GM12878 (cell line): ENCODE results near the gene MDGA2. TPM values are rescaled to one million over a fixed set of nuclear protein-coding genes. Genes with fewer than 3 reads are reported as not detected.

Source experiments
- ATAC-seq: fragments of 200-7000 bp; cut with Tn5 transposase; 3 replicates; pipeline ENCODE4 v1.9.1; 2020; ENCODE audit warnings: mild to moderate bottlenecking, moderate library complexity
- BruUV-seq: library from RNA; stranded (reverse); fragments of 400-500 nt; replicated peaks from 2 replicates; lab custom pipeline; 2021; lab: Mats Ljungman, UMichigan
- CTCF ChIA-PET: fragments of 300-600 bp; sonication (Branson Sonifier 250); formaldehyde crosslinking; extraction: SDS; loops from one replicate; lab custom pipeline; 2021; ENCODE audit warnings: inconsistent platforms; lab: Yijun Ruan, JAX
- POLR2A ChIA-PET: fragments of 350-600 bp; formaldehyde crosslinking; extraction: SDS; loops from one replicate; lab custom pipeline; 2021; ENCODE audit warnings: inconsistent platforms; lab: Charles Lee
- RAD21 ChIA-PET: fragments of 300-600 bp; sonication (Branson Sonifier 250); formaldehyde crosslinking; loops from one replicate; lab custom pipeline; 2023; ENCODE audit warnings: antibody characterized with exemption; ENCODE audit not compliant: unreplicated experiment; lab: Charles Lee
- SMC1A ChIA-PET: fragments of 300-600 bp; sonication (Branson Sonifier 250); formaldehyde crosslinking; loops from one replicate; lab custom pipeline; 2023; ENCODE audit not compliant: unreplicated experiment, uncharacterized antibody; lab: Charles Lee
- DNase-seq: peaks from one replicate; pipeline ENCODE4 v3.0.0-alpha.2; 2011; ENCODE audit warnings: low read depth, low spot score
- FAIRE-seq: peaks from 3 replicates; lab custom pipeline; 2011; peaks lifted over from hg19 to GRCh38; lab: Jason Lieb, UNC
- H2AFZ ChIP-seq: 2 replicates; pipeline ENCODE4 v1.6.0; 2011; ENCODE audit warnings: low read depth, low read length, control low read depth; ENCODE audit not compliant: control insufficient read depth
- H3K27ac ChIP-seq: 2 replicates; pipeline ENCODE4 v1.5.1; 2011; ENCODE audit warnings: control low read depth; ENCODE audit not compliant: control insufficient read depth, insufficient read depth
- H3K27me3 ChIP-seq, 2 experiments: replicated peaks in 1 of 2; 2 replicates each; pipeline versions ENCODE4 v1.6.0 to v1.6.1; 2011; ENCODE audit warnings: low read length in 1 of 2; ENCODE audit not compliant: control insufficient read depth in 2 of 2, insufficient read depth in 2 of 2
- H3K36me3 ChIP-seq, 2 experiments: 2 replicates each; pipeline ENCODE4 v1.5.1; 2011; ENCODE audit warnings: low read length in 1 of 2; ENCODE audit not compliant: control insufficient read depth in 2 of 2, insufficient read depth in 2 of 2
- H3K4me1 ChIP-seq: 2 replicates; pipeline ENCODE4 v1.6.1; 2011; ENCODE audit warnings: mild to moderate bottlenecking, low read length, moderate library complexity, mixed read lengths; ENCODE audit not compliant: control insufficient read depth, insufficient read depth
- H3K4me2 ChIP-seq: 2 replicates; pipeline ENCODE4 v1.6.0; 2011; ENCODE audit warnings: control low read depth; ENCODE audit not compliant: control insufficient read depth, insufficient read depth
- H3K4me3 ChIP-seq: fragments of 200-600 bp; sonication (generic); 2 replicates; pipeline ENCODE4 v1.5.1; 2016
- H3K79me2 ChIP-seq: 2 replicates; pipeline ENCODE4 v1.6.0; 2011; ENCODE audit warnings: low read length; ENCODE audit not compliant: control insufficient read depth, insufficient read depth
- H3K9ac ChIP-seq: 2 replicates; pipeline ENCODE4 v1.8.0; 2011; ENCODE audit warnings: low read length, control low read depth, mixed read lengths; ENCODE audit not compliant: control insufficient read depth, insufficient read depth
- H3K9me3 ChIP-seq: replicated peaks from 3 replicates; pipeline ENCODE4 v1.5.1; 2011; ENCODE audit warnings: mild to moderate bottlenecking, low read length; ENCODE audit not compliant: control insufficient read depth, insufficient read depth
- H4K20me1 ChIP-seq: 2 replicates; pipeline ENCODE4 v1.6.0; 2011; ENCODE audit not compliant: control insufficient read depth, insufficient read depth
- BCL11A ChIP-seq: IDR thresholded peaks from 2 replicates; pipeline ENCODE4 v1.6.1; 2011; ENCODE audit warnings: low read depth, low read length
- HDAC6 ChIP-seq: fragments of 200-600 bp; sonication (generic); IDR thresholded peaks from one replicate; pipeline ENCODE4 v1.8.0; 2017; ENCODE audit warnings: antibody characterized with exemption; ENCODE audit not compliant: unreplicated experiment
- KDM1A ChIP-seq: fragments of 200-600 bp; sonication (generic); IDR thresholded peaks from 2 replicates; pipeline ENCODE4 v1.6.1; 2016; ENCODE audit warnings: borderline replicate concordance
- TARDBP ChIP-seq: IDR thresholded peaks from 2 replicates; pipeline ENCODE4 v1.6.1; 2016; ENCODE audit warnings: borderline replicate concordance
- WRNIP1 ChIP-seq: IDR thresholded peaks from 2 replicates; pipeline ENCODE4 v1.6.1; 2011; ENCODE audit warnings: low read depth, low read length, improper control_type of control experiment, borderline replicate concordance
- ZNF217 ChIP-seq: fragments of 450-650 bp; IDR thresholded peaks from 2 replicates; pipeline ENCODE4 v1.6.1; 2017; ENCODE audit warnings: antibody characterized with exemption, mild to moderate bottlenecking
- WGBS: methylation state at CpG from one replicate; pipeline ENCODE4 v1.1.6; 2016; ENCODE audit warnings: low lambda C conversion rate; ENCODE audit not compliant: insufficient replicate concordance, insufficient coverage; ENCODE audit errors: missing lambda C conversion rate; 5-methylcytosine and 5-hydroxymethylcytosine counted together
- in situ Hi-C: fragments of 300-500 bp; cut with MboI; formaldehyde crosslinking; loops from 9 replicates; pipeline ENCODE4 v1.14.3; 2018; ENCODE audit warnings: mixed read lengths
- intact Hi-C: fragments of 100-400 bp; cut with micrococcal nuclease; formaldehyde crosslinking; loops from one replicate; pipeline ENCODE4 v1.14.2; 2022; ENCODE audit not compliant: unreplicated experiment
- polyA plus RNA-seq, 11 experiments: library from polyadenylated mRNA; depleted of rRNA in 4 of 11; unstranded in 6 of 11; stranded (reverse) in 5 of 11; fragments of >200 nt; fragmentation: Nextera tagmentation in 4 of 11; fragmentation: Illumina TruSeq in 1 of 11; extraction: Ambion mirVana in 4 of 11; extraction: Trizol in 1 of 11; gene quantifications; 1 replicate in 1 of 11; 2 replicates in 10 of 11; pipeline versions ENCODE4 v1.2.1 to v1.2.3, GENCODE V29; 2011 to 2016; ENCODE audit warnings: inconsistent platforms in 2 of 11, missing spikeins in 2 of 11, low read depth in 1 of 11
- total RNA-seq, 4 experiments: library from RNA; depleted of rRNA in 3 of 4; stranded (reverse); fragments of >200 nt in 3 of 4; fragmentation: Illumina TruSeq in 1 of 4; extraction: Trizol in 1 of 4; gene quantifications; 2 replicates each; pipeline versions ENCODE4 v1.2.1 to v1.2.3, GENCODE V29; 2013 to 2021
- TF ChIP-seq, protein P1 (sequence below): fragments of 450-650 bp; IDR thresholded peaks from 2 replicates; pipeline ENCODE4 v1.6.1; 2017; ENCODE audit warnings: mild to moderate bottlenecking, moderate library complexity
- TF ChIP-seq, protein P2 (sequence below): fragments of 450-650 bp; IDR thresholded peaks from 2 replicates; pipeline ENCODE4 v1.6.1; 2018; ENCODE audit warnings: mild to moderate bottlenecking, low read depth, moderate library complexity; ENCODE audit not compliant: partially characterized antibody
- TF ChIP-seq, protein P3 (sequence below): fragments of 450-650 bp; formaldehyde crosslinking; IDR thresholded peaks from 2 replicates; pipeline ENCODE4 v1.5.0; 2022; ENCODE audit warnings: mild to moderate bottlenecking, missing genetic modification characterization
- TF ChIP-seq, protein P4 (sequence below): fragments of 450-650 bp; IDR thresholded peaks from 2 replicates; pipeline ENCODE4 v1.6.1; 2017; ENCODE audit warnings: mild to moderate bottlenecking

Gene MDGA2
- total and polyA plus RNA-seq, 10 of the 15 experiments (the other 5 are each of a cell fraction or from before 2014, with no cell fraction given) = not detected

DNA sequence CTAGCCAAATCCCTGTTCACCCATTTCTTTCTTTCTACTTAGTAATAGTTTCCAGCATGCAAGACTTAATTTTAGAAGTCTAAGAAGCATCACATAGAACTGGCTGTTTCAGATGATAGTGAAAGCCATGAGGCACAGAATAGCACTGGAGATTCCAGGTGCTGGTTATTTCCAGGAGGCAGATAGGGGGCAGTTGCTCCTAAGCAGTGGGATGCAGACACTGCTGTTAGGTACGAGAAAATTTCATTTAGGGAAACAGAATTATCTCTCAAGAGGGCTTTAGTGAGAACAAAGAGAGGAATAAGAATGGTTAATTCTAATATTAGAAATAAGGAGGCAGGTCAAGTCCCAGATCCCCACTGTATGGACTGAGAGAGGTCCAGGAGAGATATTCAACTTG lies 3.6 kb upstream of the MDGA2 start:
- intact Hi-C loops (no loop called here), in situ Hi-C loops (no loop called here)
- no peaks in the 10 kb centered on the region for H3K4me1 ChIP-seq
- TF ChIP-seq TARDBP = no peak
- TF ChIP-seq, protein P1, sequence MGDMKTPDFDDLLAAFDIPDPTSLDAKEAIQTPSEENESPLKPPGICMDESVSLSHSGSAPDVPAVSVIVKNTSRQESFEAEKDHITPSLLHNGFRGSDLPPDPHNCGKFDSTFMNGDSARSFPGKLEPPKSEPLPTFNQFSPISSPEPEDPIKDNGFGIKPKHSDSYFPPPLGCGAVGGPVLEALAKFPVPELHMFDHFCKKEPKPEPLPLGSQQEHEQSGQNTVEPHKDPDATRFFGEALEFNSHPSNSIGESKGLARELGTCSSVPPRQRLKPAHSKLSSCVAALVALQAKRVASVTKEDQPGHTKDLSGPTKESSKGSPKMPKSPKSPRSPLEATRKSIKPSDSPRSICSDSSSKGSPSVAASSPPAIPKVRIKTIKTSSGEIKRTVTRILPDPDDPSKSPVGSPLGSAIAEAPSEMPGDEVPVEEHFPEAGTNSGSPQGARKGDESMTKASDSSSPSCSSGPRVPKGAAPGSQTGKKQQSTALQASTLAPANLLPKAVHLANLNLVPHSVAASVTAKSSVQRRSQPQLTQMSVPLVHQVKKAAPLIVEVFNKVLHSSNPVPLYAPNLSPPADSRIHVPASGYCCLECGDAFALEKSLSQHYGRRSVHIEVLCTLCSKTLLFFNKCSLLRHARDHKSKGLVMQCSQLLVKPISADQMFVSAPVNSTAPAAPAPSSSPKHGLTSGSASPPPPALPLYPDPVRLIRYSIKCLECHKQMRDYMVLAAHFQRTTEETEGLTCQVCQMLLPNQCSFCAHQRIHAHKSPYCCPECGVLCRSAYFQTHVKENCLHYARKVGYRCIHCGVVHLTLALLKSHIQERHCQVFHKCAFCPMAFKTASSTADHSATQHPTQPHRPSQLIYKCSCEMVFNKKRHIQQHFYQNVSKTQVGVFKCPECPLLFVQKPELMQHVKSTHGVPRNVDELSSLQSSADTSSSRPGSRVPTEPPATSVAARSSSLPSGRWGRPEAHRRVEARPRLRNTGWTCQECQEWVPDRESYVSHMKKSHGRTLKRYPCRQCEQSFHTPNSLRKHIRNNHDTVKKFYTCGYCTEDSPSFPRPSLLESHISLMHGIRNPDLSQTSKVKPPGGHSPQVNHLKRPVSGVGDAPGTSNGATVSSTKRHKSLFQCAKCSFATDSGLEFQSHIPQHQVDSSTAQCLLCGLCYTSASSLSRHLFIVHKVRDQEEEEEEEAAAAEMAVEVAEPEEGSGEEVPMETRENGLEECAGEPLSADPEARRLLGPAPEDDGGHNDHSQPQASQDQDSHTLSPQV = no peak
- TF ChIP-seq, protein P2, sequence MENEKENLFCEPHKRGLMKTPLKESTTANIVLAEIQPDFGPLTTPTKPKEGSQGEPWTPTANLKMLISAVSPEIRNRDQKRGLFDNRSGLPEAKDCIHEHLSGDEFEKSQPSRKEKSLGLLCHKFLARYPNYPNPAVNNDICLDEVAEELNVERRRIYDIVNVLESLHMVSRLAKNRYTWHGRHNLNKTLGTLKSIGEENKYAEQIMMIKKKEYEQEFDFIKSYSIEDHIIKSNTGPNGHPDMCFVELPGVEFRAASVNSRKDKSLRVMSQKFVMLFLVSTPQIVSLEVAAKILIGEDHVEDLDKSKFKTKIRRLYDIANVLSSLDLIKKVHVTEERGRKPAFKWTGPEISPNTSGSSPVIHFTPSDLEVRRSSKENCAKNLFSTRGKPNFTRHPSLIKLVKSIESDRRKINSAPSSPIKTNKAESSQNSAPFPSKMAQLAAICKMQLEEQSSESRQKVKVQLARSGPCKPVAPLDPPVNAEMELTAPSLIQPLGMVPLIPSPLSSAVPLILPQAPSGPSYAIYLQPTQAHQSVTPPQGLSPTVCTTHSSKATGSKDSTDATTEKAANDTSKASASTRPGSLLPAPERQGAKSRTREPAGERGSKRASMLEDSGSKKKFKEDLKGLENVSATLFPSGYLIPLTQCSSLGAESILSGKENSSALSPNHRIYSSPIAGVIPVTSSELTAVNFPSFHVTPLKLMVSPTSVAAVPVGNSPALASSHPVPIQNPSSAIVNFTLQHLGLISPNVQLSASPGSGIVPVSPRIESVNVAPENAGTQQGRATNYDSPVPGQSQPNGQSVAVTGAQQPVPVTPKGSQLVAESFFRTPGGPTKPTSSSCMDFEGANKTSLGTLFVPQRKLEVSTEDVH = no peak
- no peak for TF ChIP-seq HDAC6
- no peak for TF ChIP-seq BCL11A
- TF ChIP-seq ZNF217 = no peak
- TF ChIP-seq, protein P3, sequence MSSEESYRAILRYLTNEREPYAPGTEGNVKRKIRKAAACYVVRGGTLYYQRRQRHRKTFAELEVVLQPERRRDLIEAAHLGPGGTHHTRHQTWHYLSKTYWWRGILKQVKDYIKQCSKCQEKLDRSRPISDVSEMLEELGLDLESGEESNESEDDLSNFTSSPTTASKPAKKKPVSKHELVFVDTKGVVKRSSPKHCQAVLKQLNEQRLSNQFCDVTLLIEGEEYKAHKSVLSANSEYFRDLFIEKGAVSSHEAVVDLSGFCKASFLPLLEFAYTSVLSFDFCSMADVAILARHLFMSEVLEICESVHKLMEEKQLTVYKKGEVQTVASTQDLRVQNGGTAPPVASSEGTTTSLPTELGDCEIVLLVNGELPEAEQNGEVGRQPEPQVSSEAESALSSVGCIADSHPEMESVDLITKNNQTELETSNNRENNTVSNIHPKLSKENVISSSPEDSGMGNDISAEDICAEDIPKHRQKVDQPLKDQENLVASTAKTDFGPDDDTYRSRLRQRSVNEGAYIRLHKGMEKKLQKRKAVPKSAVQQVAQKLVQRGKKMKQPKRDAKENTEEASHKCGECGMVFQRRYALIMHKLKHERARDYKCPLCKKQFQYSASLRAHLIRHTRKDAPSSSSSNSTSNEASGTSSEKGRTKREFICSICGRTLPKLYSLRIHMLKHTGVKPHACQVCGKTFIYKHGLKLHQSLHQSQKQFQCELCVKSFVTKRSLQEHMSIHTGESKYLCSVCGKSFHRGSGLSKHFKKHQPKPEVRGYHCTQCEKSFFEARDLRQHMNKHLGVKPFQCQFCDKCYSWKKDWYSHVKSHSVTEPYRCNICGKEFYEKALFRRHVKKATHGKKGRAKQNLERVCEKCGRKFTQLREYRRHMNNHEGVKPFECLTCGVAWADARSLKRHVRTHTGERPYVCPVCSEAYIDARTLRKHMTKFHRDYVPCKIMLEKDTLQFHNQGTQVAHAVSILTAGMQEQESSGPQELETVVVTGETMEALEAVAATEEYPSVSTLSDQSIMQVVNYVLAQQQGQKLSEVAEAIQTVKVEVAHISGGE (CRISPR knock-in tag) = no peak
- no peak for TF ChIP-seq KDM1A
- TF ChIP-seq WRNIP1 = no peak
- TF ChIP-seq, protein P4, sequence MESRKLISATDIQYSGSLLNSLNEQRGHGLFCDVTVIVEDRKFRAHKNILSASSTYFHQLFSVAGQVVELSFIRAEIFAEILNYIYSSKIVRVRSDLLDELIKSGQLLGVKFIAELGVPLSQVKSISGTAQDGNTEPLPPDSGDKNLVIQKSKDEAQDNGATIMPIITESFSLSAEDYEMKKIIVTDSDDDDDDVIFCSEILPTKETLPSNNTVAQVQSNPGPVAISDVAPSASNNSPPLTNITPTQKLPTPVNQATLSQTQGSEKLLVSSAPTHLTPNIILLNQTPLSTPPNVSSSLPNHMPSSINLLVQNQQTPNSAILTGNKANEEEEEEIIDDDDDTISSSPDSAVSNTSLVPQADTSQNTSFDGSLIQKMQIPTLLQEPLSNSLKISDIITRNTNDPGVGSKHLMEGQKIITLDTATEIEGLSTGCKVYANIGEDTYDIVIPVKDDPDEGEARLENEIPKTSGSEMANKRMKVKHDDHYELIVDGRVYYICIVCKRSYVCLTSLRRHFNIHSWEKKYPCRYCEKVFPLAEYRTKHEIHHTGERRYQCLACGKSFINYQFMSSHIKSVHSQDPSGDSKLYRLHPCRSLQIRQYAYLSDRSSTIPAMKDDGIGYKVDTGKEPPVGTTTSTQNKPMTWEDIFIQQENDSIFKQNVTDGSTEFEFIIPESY = no peak

More for the DNA sequence above, 3.6 kb upstream of the MDGA2 start:
- H3K36me3 ChIP-seq = no peaks in the 10 kb centered on the region
- DNase-seq (no peak), FAIRE-seq (no peak), ATAC-seq (no peak)
- 0% methylated on average over 1 of the region's 1 CpG for WGBS
- no peaks in the 10 kb centered on the region for H4K20me1 ChIP-seq
- H3K9me3 ChIP-seq = no peaks in the 10 kb centered on the region; the same call in 2 of the 3 replicates
- no peak overlapping the region for H3K4me3 ChIP-seq
- ChIA-PET RAD21 (no interaction called here), SMC1A (no interaction called here), CTCF (no interaction called here), POLR2A (no interaction called here)
- H3K27ac ChIP-seq = no peak overlapping the region
- H3K9ac ChIP-seq = no peak overlapping the region
- H3K4me2 ChIP-seq = no peak overlapping the region
- H3K79me2 ChIP-seq = no peaks in the 10 kb centered on the region
- H2AFZ ChIP-seq = no peak overlapping the region
- BruUV-seq = no TSS peak
- H3K27me3 ChIP-seq = no peaks in the 10 kb centered on the region; a peak in 1 of 4 replicates
